GM12891 (cell line): ENCODE results near the gene BRD3OS.

Experiments
- DNase-seq: peaks from one replicate; pipeline ENCODE4 v3.0.0; 2011; ENCODE audit warnings: low spot score; ENCODE audit not compliant: insufficient read length
- FAIRE-seq: peaks from 2 replicates; lab custom pipeline; 2011; peaks lifted over from hg19 to GRCh38; lab: Jason Lieb, UNC
- PAX5 ChIP-seq: IDR thresholded peaks from 2 replicates; pipeline ENCODE4 v1.6.1; 2011; ENCODE audit warnings: low read length, moderate library complexity, mild to moderate bottlenecking; ENCODE audit not compliant: insufficient read depth, severe bottlenecking
- POLR2A ChIP-seq: IDR thresholded peaks from 2 replicates; pipeline ENCODE4 v1.6.1; 2011; ENCODE audit warnings: low read depth, low read length, control low read depth
- POLR2AphosphoS5 ChIP-seq: IDR thresholded peaks from 2 replicates; pipeline ENCODE4 v1.6.1; 2011; ENCODE audit warnings: low read depth, low read length, control low read depth
- POU2F2 ChIP-seq: IDR thresholded peaks from 2 replicates; pipeline ENCODE4 v1.6.1; 2011; ENCODE audit warnings: low read depth, mild to moderate bottlenecking, control low read depth, low read length, moderate library complexity
- SPI1 ChIP-seq: IDR thresholded peaks from 2 replicates; pipeline ENCODE4 v1.6.1; 2011; ENCODE audit warnings: low read depth, low read length, control low read depth
- TAF1 ChIP-seq: IDR thresholded peaks from 2 replicates; pipeline ENCODE4 v1.6.1; 2011; ENCODE audit warnings: low read depth, low read length, control low read depth

Gene BRD3OS

GRCh38 chr9:134063571-134064450 lies 38.5 kb downstream of the BRD3OS start:
- TF ChIP-seq POLR2A (no peak), PAX5 (no peak), SPI1 (no peak), POU2F2 (no peak), TAF1 (no peak), POLR2AphosphoS5 (no peak)
- DNase-seq = no peak
- no peak for FAIRE-seq

GRCh38 chr9:134064711-134065110 lies 39.4 kb downstream of the BRD3OS start:
- TF ChIP-seq TAF1 (no peak), POU2F2 (no peak), POLR2A (no peak), PAX5 (no peak), POLR2AphosphoS5 (no peak), SPI1 (no peak)
- no peak for DNase-seq
- FAIRE-seq = no peak

GRCh38 chr9:134065612-134066419 lies 40.5 kb downstream of the BRD3OS start:
- DNase-seq (peak; percentile 89), FAIRE-seq (peak; percentile 95)
- TF ChIP-seq POLR2A = peak; percentile 62
- TF ChIP-seq PAX5 = no peak
- TF ChIP-seq TAF1 = peak; percentile 65; the same call in 1 of the 2 replicates
- peak; percentile 62 for TF ChIP-seq POLR2AphosphoS5
- peak; percentile 23; the same call in 1 of the 2 replicates for TF ChIP-seq POU2F2
- TF ChIP-seq SPI1 = no peak

- DNase-seq = no peak
- FAIRE-seq = peak; percentile 5
- TF ChIP-seq SPI1 (no peak), POLR2A (no peak), PAX5 (no peak), POLR2AphosphoS5 (no peak), TAF1 (no peak), POU2F2 (no peak)
These were observed 41.2 kb downstream of the BRD3OS start for GRCh38 chr9:134066526-134066912.

DNA sequence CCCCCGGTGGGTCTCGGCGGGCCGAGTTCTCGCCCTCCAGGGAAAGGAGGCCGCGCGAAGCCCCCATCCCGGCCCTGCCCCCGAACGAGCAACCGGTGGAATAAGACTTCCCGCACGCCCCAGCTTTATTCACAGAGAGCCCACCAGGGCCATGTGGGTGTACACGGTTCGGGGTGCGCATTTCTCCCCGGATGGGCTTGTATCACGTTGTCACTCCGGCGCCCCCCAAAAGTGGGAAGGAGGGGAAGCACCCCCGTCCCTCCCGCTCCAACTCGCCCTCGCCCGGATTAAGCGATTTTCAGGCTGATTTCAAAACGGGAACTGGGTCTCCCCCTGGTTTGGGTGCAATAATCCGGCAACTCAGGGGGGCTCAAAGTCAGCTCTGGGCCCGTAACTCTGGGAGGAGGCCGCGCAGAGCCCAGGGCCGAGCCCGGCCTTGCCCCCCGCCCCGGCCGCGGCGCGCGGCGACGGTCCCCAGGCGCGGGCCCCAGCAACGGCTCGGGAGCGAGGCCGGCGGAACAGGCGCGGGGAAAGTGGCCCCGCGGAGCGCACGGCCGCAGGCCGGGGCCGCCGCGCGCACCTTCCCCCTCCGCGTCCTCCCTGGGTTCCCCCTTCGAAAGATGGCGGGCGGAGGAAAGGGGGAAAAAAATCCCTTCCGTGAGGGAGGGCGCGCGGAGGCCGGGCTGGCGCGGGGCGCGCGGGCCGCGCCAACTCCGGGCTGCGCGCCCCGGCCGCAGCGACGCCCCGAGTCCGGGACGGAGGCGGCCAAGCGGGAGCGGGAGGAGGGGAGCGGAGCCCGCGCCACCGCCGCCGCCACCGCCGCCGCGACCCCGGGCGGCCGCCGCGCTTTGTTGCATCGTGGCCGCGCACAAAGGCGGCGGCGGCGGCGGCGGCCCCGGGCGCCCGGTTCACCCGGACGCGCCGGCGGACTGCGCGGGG lies 41.9 kb downstream of the BRD3OS start:
- TF ChIP-seq POLR2A (no peak), SPI1 (peak; percentile 51; the same call in 1 of the 2 replicates)
- DNase-seq (peak; percentile 38), FAIRE-seq (no peak)

DNA sequence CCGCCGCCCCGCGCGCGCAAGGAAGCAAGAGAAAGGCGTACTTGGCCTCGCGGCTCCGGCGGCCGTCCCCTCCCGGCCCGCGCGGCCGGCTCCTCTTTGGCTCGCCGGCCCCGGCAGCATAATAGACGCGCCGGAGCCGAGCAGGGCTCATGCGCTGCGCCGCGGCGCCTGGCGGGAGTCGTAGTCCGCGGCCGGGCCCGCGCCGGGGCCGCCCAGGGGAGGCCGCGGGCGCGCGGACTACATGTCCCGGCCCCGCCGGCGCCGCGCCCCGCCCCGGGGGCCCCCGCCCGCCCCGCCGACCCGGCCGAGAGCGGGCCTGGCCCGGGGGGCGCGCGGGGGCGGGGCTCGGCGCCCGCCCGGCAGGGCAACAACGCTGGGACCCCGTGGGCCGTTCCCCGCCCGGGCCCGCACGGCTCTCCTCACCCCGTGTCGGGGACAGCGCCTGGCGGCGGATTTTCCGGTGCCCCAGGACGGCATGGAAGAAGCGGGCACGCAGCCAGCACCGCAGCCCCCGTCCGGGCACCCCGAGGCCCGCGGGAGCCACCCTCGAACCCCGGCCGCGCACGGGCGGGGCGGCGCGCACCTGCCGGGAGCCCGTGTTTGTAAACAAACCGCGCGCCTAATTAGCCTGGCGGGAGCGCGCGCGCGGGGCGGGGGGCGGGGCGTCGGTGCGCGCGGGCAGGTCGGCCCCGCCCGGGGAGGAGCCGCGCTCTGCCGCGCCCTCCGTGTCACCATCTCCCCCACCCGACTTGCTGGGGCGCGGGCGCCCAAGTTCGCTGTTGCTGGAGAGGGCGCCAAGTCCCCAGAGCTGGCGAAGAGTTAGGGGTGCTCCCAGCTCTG lies 42.8 kb downstream of the BRD3OS start, which contains the start of gene BRD3:
Gene BRD3 (minus strand): TSS at position 123 of the 840 bp plus-strand sequence. CDS start 14,549 bp downstream, outside the sequence.
- TF ChIP-seq POLR2A (no peak), PAX5 (no peak), POLR2AphosphoS5 (no peak), TAF1 (no peak), SPI1 (no peak), POU2F2 (no peak)
- peak; percentile 92 for FAIRE-seq
- peak; percentile 87 for DNase-seq

DNA sequence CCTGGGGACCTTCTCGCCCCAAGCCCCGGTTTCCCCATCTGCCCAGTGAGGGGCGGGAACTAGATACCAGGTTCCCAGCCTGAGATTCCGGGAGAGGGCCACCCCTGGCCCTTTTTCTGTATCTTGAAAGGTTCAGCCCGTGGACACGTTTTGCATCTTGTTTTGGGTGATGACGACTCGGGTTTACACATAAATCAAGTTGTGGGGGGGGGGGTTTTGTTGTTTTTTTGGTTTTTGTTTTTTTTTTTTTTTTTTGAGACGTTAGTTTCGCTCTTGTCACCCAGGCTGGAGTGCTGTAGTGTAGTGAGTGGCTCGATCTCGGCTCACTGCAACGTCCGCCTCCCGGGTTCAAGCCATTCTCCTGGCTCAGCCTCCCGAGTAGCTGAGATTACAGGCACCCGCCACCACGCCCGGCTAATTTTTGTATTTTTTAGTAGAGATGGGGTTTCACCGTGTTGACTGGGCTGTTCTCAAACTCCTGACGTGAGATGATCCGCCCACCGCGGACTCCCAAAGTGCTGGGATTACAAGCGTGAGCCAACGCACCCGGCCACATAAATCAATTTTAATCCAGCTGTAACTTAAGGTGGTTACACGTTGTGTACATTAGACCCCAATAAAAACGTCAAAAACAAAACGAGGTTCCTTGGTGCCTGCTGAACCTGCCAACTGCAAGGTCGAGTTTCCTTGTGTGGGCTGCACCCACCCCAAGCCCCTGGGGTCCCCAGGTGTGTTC lies 43.6 kb downstream of the BRD3OS start:
- DNase-seq (no peak), FAIRE-seq (no peak)
- TF ChIP-seq POLR2AphosphoS5 = no peak
- TF ChIP-seq SPI1 = no peak
- TF ChIP-seq POLR2A = no peak
- TF ChIP-seq PAX5 = no peak
- no peak for TF ChIP-seq TAF1
- no peak for TF ChIP-seq POU2F2

GRCh38 chr9:134069480-134070399 lies 44.5 kb downstream of the BRD3OS start:
- DNase-seq = no peak
- TF ChIP-seq POLR2AphosphoS5 = no peak
- no peak for FAIRE-seq
